Keratinocyte (primary cell): ENCODE results near the gene EPHA6. TPM values are rescaled to one million over a fixed set of nuclear protein-coding genes. Genes with fewer than 3 reads are reported as not detected.

ENCODE experiments used
- DNase-seq: peaks from one replicate; pipeline ENCODE4 v3.0.0-alpha.2; 2011; ENCODE audit warnings: low read depth, missing footprints, low spot score
- FAIRE-seq: peaks from 2 replicates; lab custom pipeline; 2011; peaks lifted over from hg19 to GRCh38; lab: Jason Lieb, UNC
- H2AFZ ChIP-seq: 2 replicates; pipeline ENCODE4 v1.6.0; 2012; ENCODE audit warnings: low read length, control low read depth, inconsistent platforms; ENCODE audit not compliant: control insufficient read depth
- H3K27ac ChIP-seq: 2 replicates; pipeline ENCODE4 v1.5.1; 2011; ENCODE audit warnings: low read length; ENCODE audit not compliant: control insufficient read depth, insufficient read depth
- H3K27me3 ChIP-seq: 3 replicates; pipeline ENCODE4 v1.6.0; 2011; ENCODE audit warnings: low read length; ENCODE audit not compliant: control insufficient read depth, insufficient read depth; ENCODE audit errors: extremely low read depth
- H3K36me3 ChIP-seq, 2 experiments: 2 replicates in 1 of 2; 3 replicates in 1 of 2; pipeline ENCODE4 v1.5.1; 2011; ENCODE audit warnings: low read length in 2 of 2, mild to moderate bottlenecking in 1 of 2; ENCODE audit not compliant: control insufficient read depth in 2 of 2, insufficient read depth in 2 of 2; ENCODE audit errors: extremely low read depth in 1 of 2
- H3K4me1 ChIP-seq: 3 replicates; pipeline ENCODE4 v1.5.1; 2011; ENCODE audit warnings: low read length; ENCODE audit not compliant: control insufficient read depth, insufficient read depth; ENCODE audit errors: extremely low read depth
- H3K4me2 ChIP-seq: 3 replicates; pipeline ENCODE4 v1.6.0; 2011; ENCODE audit warnings: low read depth, low read length; ENCODE audit not compliant: control insufficient read depth, insufficient read depth; ENCODE audit errors: extremely low read depth
- H3K4me3 ChIP-seq, 3 experiments: fragments of 200-600 bp in 1 of 3; sonication (generic) in 1 of 3; 2 replicates in 2 of 3; 3 replicates in 1 of 3; pipeline ENCODE4 v1.5.1; 2011 to 2016; ENCODE audit warnings: low read length in 3 of 3, mild to moderate bottlenecking in 3 of 3, control low read depth in 2 of 3, inconsistent platforms in 1 of 3, low read depth in 1 of 3, mixed read lengths in 1 of 3, mixed run types in 1 of 3, moderate library complexity in 1 of 3; ENCODE audit not compliant: control insufficient read depth in 2 of 3, insufficient read depth in 2 of 3; ENCODE audit errors: extremely low read depth in 1 of 3
- H3K79me2 ChIP-seq: 2 replicates; pipeline ENCODE4 v1.6.0; 2012; ENCODE audit warnings: low read length; ENCODE audit not compliant: control insufficient read depth, insufficient read depth
- H3K9ac ChIP-seq: 3 replicates; pipeline ENCODE4 v1.6.0; 2011; ENCODE audit warnings: low read length; ENCODE audit not compliant: control insufficient read depth, insufficient read depth; ENCODE audit errors: extremely low read depth
- H3K9me1 ChIP-seq: 3 replicates; pipeline ENCODE4 v1.6.0; 2011; ENCODE audit warnings: low read length; ENCODE audit not compliant: control insufficient read depth, insufficient read depth; ENCODE audit errors: extremely low read depth
- H3K9me3 ChIP-seq: 2 replicates; pipeline ENCODE4 v1.5.1; 2012; ENCODE audit warnings: low read depth, low read length; ENCODE audit not compliant: control insufficient read depth
- H4K20me1 ChIP-seq: 3 replicates; pipeline ENCODE4 v1.6.0; 2011; ENCODE audit warnings: low read length; ENCODE audit not compliant: control insufficient read depth, insufficient read depth; ENCODE audit errors: extremely low read depth
- EZH2 ChIP-seq: IDR thresholded peaks from one replicate; pipeline ENCODE4 v1.6.1; 2012; ENCODE audit warnings: inconsistent platforms, mild to moderate bottlenecking, low read length, moderate library complexity
- dilution Hi-C: fragments of 300-500 bp; cut with MboI; formaldehyde crosslinking; loops from one replicate; pipeline ENCODE4 v1.7.0; 2020; ENCODE audit warnings: low sequenced_read_pairs; ENCODE audit not compliant: extremely low pct_ligation_motif_present
- polyA plus RNA-seq, 5 experiments: library from polyadenylated mRNA; depleted of rRNA in 3 of 5; stranded (reverse) in 3 of 5; stranded (forward) in 1 of 5; unstranded in 1 of 5; fragments of >200 nt; gene quantifications; 1 replicate in 1 of 5; 2 replicates in 3 of 5; 3 replicates in 1 of 5; pipeline versions ENCODE4 v1.2.1 to v1.2.3, GENCODE V29; 2011 to 2012; ENCODE audit warnings: missing spikeins in 2 of 5, low read depth in 1 of 5, low replicate concordance in 1 of 5
- TF ChIP-seq, protein P1 (sequence below), 3 experiments: IDR thresholded peaks in 1 of 3; conservative IDR thresholded peaks in 1 of 3; optimal IDR thresholded peaks in 1 of 3; 2 replicates in 2 of 3; 3 replicates in 1 of 3; pipeline versions ENCODE3 to v1.5.1; 2011; ENCODE audit warnings: low read length in 3 of 3, mild to moderate bottlenecking in 3 of 3, moderate library complexity in 2 of 3, control low read depth in 1 of 3, inconsistent platforms in 1 of 3; ENCODE audit not compliant: insufficient read depth in 2 of 3; ENCODE audit errors: extremely low read depth in 1 of 3

The EPHA6 gene
- polyA plus RNA-seq, 1 donor (not counting 4 experiments of a cell fraction or from before 2014, with no cell fraction given), result not detected

DNA sequence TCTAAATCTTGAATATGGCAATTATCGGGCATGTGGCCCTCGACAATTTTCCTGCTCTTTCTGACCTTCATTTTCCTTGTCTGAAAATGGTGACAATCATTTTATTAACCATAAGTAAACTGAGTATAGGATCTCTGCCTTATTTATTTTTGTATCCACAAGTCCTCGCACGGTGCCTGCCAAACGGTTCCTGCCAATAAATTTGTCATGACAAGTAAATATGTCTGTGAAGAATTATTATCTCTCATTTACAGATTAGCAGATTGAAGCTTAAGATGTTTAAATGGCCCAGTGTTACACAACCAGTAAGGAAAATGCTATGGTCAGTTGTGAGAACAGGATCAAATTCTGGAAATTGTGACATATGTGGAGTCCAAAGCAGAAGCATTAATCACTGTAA, 884.3 kb downstream of the EPHA6 start:
- H3K79me2 ChIP-seq, result no peaks in the 10 kb centered on the region
- H3K4me3 ChIP-seq, result no peak overlapping the region
- H3K4me1 ChIP-seq, result no peaks in the 10 kb centered on the region
- no peak overlapping the region for H3K9ac ChIP-seq
- no peak for DNase-seq
- no peak for FAIRE-seq
- H3K27me3 ChIP-seq, result no peaks in the 10 kb centered on the region
- no peaks in the 10 kb centered on the region for H4K20me1 ChIP-seq
- H3K4me2 ChIP-seq, result no peak overlapping the region
- no peaks in the 10 kb centered on the region for H3K9me3 ChIP-seq
- H3K27ac ChIP-seq, result no peak overlapping the region
- no peaks in the 10 kb centered on the region for H3K36me3 ChIP-seq
- dilution Hi-C loops, result no loop called here
- no peak overlapping the region for H2AFZ ChIP-seq
- no peaks in the 10 kb centered on the region for H3K9me1 ChIP-seq
- TF ChIP-seq, protein P1, sequence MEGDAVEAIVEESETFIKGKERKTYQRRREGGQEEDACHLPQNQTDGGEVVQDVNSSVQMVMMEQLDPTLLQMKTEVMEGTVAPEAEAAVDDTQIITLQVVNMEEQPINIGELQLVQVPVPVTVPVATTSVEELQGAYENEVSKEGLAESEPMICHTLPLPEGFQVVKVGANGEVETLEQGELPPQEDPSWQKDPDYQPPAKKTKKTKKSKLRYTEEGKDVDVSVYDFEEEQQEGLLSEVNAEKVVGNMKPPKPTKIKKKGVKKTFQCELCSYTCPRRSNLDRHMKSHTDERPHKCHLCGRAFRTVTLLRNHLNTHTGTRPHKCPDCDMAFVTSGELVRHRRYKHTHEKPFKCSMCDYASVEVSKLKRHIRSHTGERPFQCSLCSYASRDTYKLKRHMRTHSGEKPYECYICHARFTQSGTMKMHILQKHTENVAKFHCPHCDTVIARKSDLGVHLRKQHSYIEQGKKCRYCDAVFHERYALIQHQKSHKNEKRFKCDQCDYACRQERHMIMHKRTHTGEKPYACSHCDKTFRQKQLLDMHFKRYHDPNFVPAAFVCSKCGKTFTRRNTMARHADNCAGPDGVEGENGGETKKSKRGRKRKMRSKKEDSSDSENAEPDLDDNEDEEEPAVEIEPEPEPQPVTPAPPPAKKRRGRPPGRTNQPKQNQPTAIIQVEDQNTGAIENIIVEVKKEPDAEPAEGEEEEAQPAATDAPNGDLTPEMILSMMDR (optimal IDR thresholded peaks at IDR 0.05 in 1 of 3, IDR thresholded peaks at IDR 0.05 in 1 of 3, conservative IDR thresholded peaks at IDR 0.05 in 1 of 3; ENCODE audit: extremely low read depth in 1 of 3, insufficient read depth in 2 of 3, low read length in 3 of 3), result no peak
- no peak for TF ChIP-seq EZH2

DNA sequence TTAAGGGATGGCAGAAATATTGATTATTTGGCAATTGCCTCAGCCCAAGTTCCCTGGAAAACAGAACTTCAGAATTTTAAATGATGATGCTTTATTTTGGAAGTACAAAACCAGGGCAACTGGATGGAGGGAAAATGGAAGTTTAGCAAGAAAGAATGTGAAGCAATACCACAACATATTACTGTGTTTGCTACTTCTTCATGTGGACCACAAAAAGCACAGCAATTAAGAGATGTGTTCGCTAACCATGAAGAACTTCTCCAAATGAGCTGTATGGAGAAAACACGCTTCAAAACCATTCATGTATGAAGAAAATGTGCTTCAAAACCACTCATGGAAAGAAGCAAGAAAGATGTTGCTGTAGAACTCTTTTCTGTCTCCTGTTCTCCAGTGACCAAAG, 885.5 kb downstream of the EPHA6 start:
- H3K4me2 ChIP-seq, result no peak overlapping the region
- DNase-seq, result no peak
- H3K27ac ChIP-seq, result no peak overlapping the region
- H3K79me2 ChIP-seq, result no peaks in the 10 kb centered on the region
- no peaks in the 10 kb centered on the region for H3K36me3 ChIP-seq
- TF ChIP-seq, protein P1 (optimal IDR thresholded peaks at IDR 0.05 in 1 of 3, IDR thresholded peaks at IDR 0.05 in 1 of 3, conservative IDR thresholded peaks at IDR 0.05 in 1 of 3; ENCODE audit: extremely low read depth in 1 of 3, insufficient read depth in 2 of 3, low read length in 3 of 3), result no peak
- no peak for TF ChIP-seq EZH2
- dilution Hi-C loops, result no loop called here
- no peaks in the 10 kb centered on the region for H3K27me3 ChIP-seq
- no peaks in the 10 kb centered on the region for H4K20me1 ChIP-seq
- H3K4me3 ChIP-seq, result no peak overlapping the region
- H3K9ac ChIP-seq, result no peak overlapping the region
- no peak overlapping the region for H2AFZ ChIP-seq
- H3K9me1 ChIP-seq, result no peaks in the 10 kb centered on the region
- no peak for FAIRE-seq
- no peaks in the 10 kb centered on the region for H3K4me1 ChIP-seq
- no peaks in the 10 kb centered on the region for H3K9me3 ChIP-seq
